Measurements from ENCODE around the gene GPR89A.

GPR89A gene

DNA sequence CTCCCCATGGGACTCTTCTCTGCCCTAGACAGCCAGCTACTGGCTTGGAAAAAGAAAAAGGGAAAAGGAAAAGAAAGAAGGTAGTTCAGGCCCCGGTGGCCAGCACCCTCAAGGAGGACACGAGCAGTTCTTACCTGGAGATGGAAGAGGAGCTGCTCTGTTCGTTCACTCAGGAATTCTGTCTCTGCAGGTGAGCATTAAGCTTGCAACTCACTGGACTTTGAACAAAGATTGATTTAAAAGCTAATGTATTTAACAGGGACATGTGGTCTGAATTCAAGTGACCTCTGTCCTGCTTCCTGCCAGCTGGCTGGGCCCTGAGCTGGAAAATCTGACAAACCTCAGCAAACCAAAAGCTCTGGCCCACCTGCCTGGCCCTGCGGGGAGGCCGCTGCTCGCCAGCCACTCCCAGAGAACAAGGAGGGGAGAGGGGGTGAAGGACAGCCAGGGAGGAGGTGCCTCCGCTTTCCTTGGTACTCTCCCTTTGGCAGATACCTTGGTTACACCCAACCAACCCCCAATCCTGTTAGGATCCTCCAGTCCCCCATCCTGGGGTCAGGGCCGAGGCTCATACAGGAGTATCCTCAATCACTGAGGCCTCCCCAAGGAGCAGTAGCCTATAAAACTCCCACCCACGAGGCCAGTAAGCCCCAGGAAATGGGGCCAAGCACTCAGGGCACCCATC is 99.5 kb downstream of the GPR89A start, which contains the start of gene PDZK1:
Gene PDZK1 (minus strand): TSS at position 186 of the 685 bp plus-strand sequence. CDS start 19,347 bp downstream, outside the sequence.
- Histone ChIP-seq H3K36me3 (ENCODE audit: control insufficient read depth in 4 of 4, insufficient read depth in 4 of 4, low read length in 3 of 4) (no peaks in the 10 kb centered on the region), H3K4me3 (ENCODE audit: control insufficient read depth in 1 of 7, extremely low read depth in 1 of 7, insufficient read depth in 4 of 7, low read depth in 2 of 7, low read length in 6 of 7) (no peak within 1 kb of the TSS), H3K27ac (ENCODE audit: insufficient read depth in 1 of 2, low read depth in 1 of 2, low read length in 2 of 2, poor library complexity in 1 of 2, severe bottlenecking in 2 of 2) (no peak within 1 kb of the TSS), H3K27me3 (replicated peaks in 2 of 5; ENCODE audit: control insufficient read depth in 4 of 5, insufficient read depth in 5 of 5, low read length in 4 of 5) (no peaks in the 10 kb centered on the region), H3K4me1 (ENCODE audit: control extremely low read depth in 1 of 4, control insufficient read depth in 4 of 4, insufficient read depth in 4 of 4, low read length in 3 of 4) (no peaks in the 10 kb centered on the region), H3K9me3 (ENCODE audit: control extremely low read depth in 1 of 5, control insufficient read depth in 4 of 5, insufficient read depth in 2 of 5, low read depth in 1 of 5, low read length in 4 of 5) (no peaks in the 10 kb centered on the region)
- POLR2A ChIA-PET: no interaction called here
- CTCF ChIA-PET: no interaction called here
- no peak for DNase-seq
- WGBS (ENCODE audit: insufficient coverage): 97% methylated on average over 8 of the region's 9 CpGs

- Histone ChIP-seq H3K9me3 (ENCODE audit: control extremely low read depth in 1 of 5, control insufficient read depth in 4 of 5, insufficient read depth in 2 of 5, low read depth in 1 of 5, low read length in 4 of 5) (no peaks in the 10 kb centered on the region), H3K4me1 (ENCODE audit: control extremely low read depth in 1 of 4, control insufficient read depth in 4 of 4, insufficient read depth in 4 of 4, low read length in 3 of 4) (no peaks in the 10 kb centered on the region), H3K27me3 (replicated peaks in 2 of 5; ENCODE audit: control insufficient read depth in 4 of 5, insufficient read depth in 5 of 5, low read length in 4 of 5) (no peaks in the 10 kb centered on the region), H3K36me3 (ENCODE audit: control insufficient read depth in 4 of 4, insufficient read depth in 4 of 4, low read length in 3 of 4) (no peaks in the 10 kb centered on the region), H3K27ac (ENCODE audit: insufficient read depth in 1 of 2, low read depth in 1 of 2, low read length in 2 of 2, poor library complexity in 1 of 2, severe bottlenecking in 2 of 2) (no peak overlapping the region), H3K4me3 (ENCODE audit: control insufficient read depth in 1 of 7, extremely low read depth in 1 of 7, insufficient read depth in 4 of 7, low read depth in 2 of 7, low read length in 6 of 7) (no peak overlapping the region)
- 87% methylated on average over 6 of the region's 7 CpGs for WGBS (ENCODE audit: insufficient coverage)
- ChIA-PET POLR2A (no interaction called here), CTCF (no interaction called here)
- DNase-seq: no peak
These were observed 100.3 kb downstream of the GPR89A start for GRCh38 chr1:145708063-145708462.

GRCh38 chr1:145710291-145711027 is 102.7 kb downstream of the GPR89A start:
- Histone ChIP-seq H3K9me3 (ENCODE audit: control extremely low read depth in 1 of 5, control insufficient read depth in 4 of 5, insufficient read depth in 2 of 5, low read depth in 1 of 5, low read length in 4 of 5) (no peaks in the 10 kb centered on the region), H3K27ac (ENCODE audit: insufficient read depth in 1 of 2, low read depth in 1 of 2, low read length in 2 of 2, poor library complexity in 1 of 2, severe bottlenecking in 2 of 2) (no peak overlapping the region), H3K4me1 (ENCODE audit: control extremely low read depth in 1 of 4, control insufficient read depth in 4 of 4, insufficient read depth in 4 of 4, low read length in 3 of 4) (no peaks in the 10 kb centered on the region), H3K27me3 (replicated peaks in 2 of 5; ENCODE audit: control insufficient read depth in 4 of 5, insufficient read depth in 5 of 5, low read length in 4 of 5) (no peaks in the 10 kb centered on the region), H3K4me3 (ENCODE audit: control insufficient read depth in 1 of 7, extremely low read depth in 1 of 7, insufficient read depth in 4 of 7, low read depth in 2 of 7, low read length in 6 of 7) (no peak overlapping the region), H3K36me3 (ENCODE audit: control insufficient read depth in 4 of 4, insufficient read depth in 4 of 4, low read length in 3 of 4) (no peaks in the 10 kb centered on the region)
- no peak for DNase-seq
- POLR2A ChIA-PET: no interaction called here
- 100% methylated on average over 2 of the region's 4 CpGs for whole genome bisulfite sequencing (ENCODE audit: insufficient coverage)
- CTCF ChIA-PET: interaction anchor here (1.8 kb wide), 1 partner anchor 10 kb away, joined by 7 read pairs; no protein-coding TSS in a partner anchor

- no peaks in the 10 kb centered on the region for H3K36me3 ChIP-seq (ENCODE audit: control insufficient read depth in 4 of 4, insufficient read depth in 4 of 4, low read length in 3 of 4)
- ChIA-PET CTCF (interaction anchor here (1.3 kb wide), 1 partner anchor 9 kb away, joined by 4 read pairs; no protein-coding TSS in a partner anchor), POLR2A (no interaction called here)
- no peak overlapping the region for H3K27ac ChIP-seq (ENCODE audit: insufficient read depth in 1 of 2, low read depth in 1 of 2, low read length in 2 of 2, poor library complexity in 1 of 2, severe bottlenecking in 2 of 2)
- H3K9me3 ChIP-seq (ENCODE audit: control extremely low read depth in 1 of 5, control insufficient read depth in 4 of 5, insufficient read depth in 2 of 5, low read depth in 1 of 5, low read length in 4 of 5): no peaks in the 10 kb centered on the region
- no peak overlapping the region for H3K4me3 ChIP-seq (ENCODE audit: control insufficient read depth in 1 of 7, extremely low read depth in 1 of 7, insufficient read depth in 4 of 7, low read depth in 2 of 7, low read length in 6 of 7)
- H3K4me1 ChIP-seq (ENCODE audit: control extremely low read depth in 1 of 4, control insufficient read depth in 4 of 4, insufficient read depth in 4 of 4, low read length in 3 of 4): no peaks in the 10 kb centered on the region
- 77% methylated on average over 1 of the region's 3 CpGs for WGBS (ENCODE audit: insufficient coverage)
- DNase-seq: no peak
- H3K27me3 ChIP-seq (replicated peaks in 2 of 5; ENCODE audit: control insufficient read depth in 4 of 5, insufficient read depth in 5 of 5, low read length in 4 of 5): no peaks in the 10 kb centered on the region
These were observed 103.4 kb downstream of the GPR89A start for GRCh38 chr1:145711213-145711651.

- DNase-seq: no peak
- peaks cover 0 to 4% (median 3%) of the 10 kb centered on the region in 5 experiments for H3K27me3 ChIP-seq (replicated peaks in 2 of 5; ENCODE audit: control insufficient read depth in 4 of 5, insufficient read depth in 5 of 5, low read length in 4 of 5)
- H3K36me3 ChIP-seq (ENCODE audit: control insufficient read depth in 4 of 4, insufficient read depth in 4 of 4, low read length in 3 of 4): no peaks in the 10 kb centered on the region
- POLR2A ChIA-PET: no interaction called here
- no peak overlapping the region for H3K4me3 ChIP-seq (ENCODE audit: control insufficient read depth in 1 of 7, extremely low read depth in 1 of 7, insufficient read depth in 4 of 7, low read depth in 2 of 7, low read length in 6 of 7)
- H3K9me3 ChIP-seq (ENCODE audit: control extremely low read depth in 1 of 5, control insufficient read depth in 4 of 5, insufficient read depth in 2 of 5, low read depth in 1 of 5, low read length in 4 of 5): no peaks in the 10 kb centered on the region
- no peaks in the 10 kb centered on the region for H3K4me1 ChIP-seq (ENCODE audit: control extremely low read depth in 1 of 4, control insufficient read depth in 4 of 4, insufficient read depth in 4 of 4, low read length in 3 of 4)
- 93% methylated on average over 6 of the region's 6 CpGs for WGBS (ENCODE audit: insufficient coverage)
- CTCF ChIA-PET: interaction anchor here (1.2 kb wide), 1 partner anchor 11 kb away, joined by 3 read pairs; no protein-coding TSS in a partner anchor
- no peak overlapping the region for H3K27ac ChIP-seq (ENCODE audit: insufficient read depth in 1 of 2, low read depth in 1 of 2, low read length in 2 of 2, poor library complexity in 1 of 2, severe bottlenecking in 2 of 2)
These were observed 106.8 kb downstream of the GPR89A start for GRCh38 chr1:145714524-145715111.

GRCh38 chr1:145716641-145717345 is 109.0 kb downstream of the GPR89A start:
- Histone ChIP-seq H3K4me3 (ENCODE audit: control insufficient read depth in 1 of 7, extremely low read depth in 1 of 7, insufficient read depth in 4 of 7, low read depth in 2 of 7, low read length in 6 of 7) (no peak overlapping the region), H3K36me3 (ENCODE audit: control insufficient read depth in 4 of 4, insufficient read depth in 4 of 4, low read length in 3 of 4) (no peaks in the 10 kb centered on the region), H3K27me3 (replicated peaks in 2 of 5; ENCODE audit: control insufficient read depth in 4 of 5, insufficient read depth in 5 of 5, low read length in 4 of 5) (peaks cover 0 to 24% (median 4%) of the 10 kb centered on the region in 5 experiments), H3K27ac (ENCODE audit: insufficient read depth in 1 of 2, low read depth in 1 of 2, low read length in 2 of 2, poor library complexity in 1 of 2, severe bottlenecking in 2 of 2) (no peak overlapping the region), H3K9me3 (ENCODE audit: control extremely low read depth in 1 of 5, control insufficient read depth in 4 of 5, insufficient read depth in 2 of 5, low read depth in 1 of 5, low read length in 4 of 5) (no peaks in the 10 kb centered on the region), H3K4me1 (ENCODE audit: control extremely low read depth in 1 of 4, control insufficient read depth in 4 of 4, insufficient read depth in 4 of 4, low read length in 3 of 4) (peaks cover 0 to 9% (median 9%) of the 10 kb centered on the region in 4 experiments)
- 96% methylated on average over 10 of the region's 10 CpGs for WGBS (ENCODE audit: insufficient coverage)
- ChIA-PET CTCF (interaction anchor here (1.1 kb wide), 1 partner anchor 22 kb away, joined by 3 read pairs; no protein-coding TSS in a partner anchor), POLR2A (no interaction called here)
- no peak for DNase-seq
